Mesothelial cell of epicardium (in vitro differentiated cells): ENCODE results near the gene HSD17B3. TPM values are rescaled to one million over a fixed set of nuclear protein-coding genes. Genes with fewer than 3 reads are reported as not detected.

ENCODE experiments used
- DNase-seq, 2 experiments: peaks; one replicate each; pipeline ENCODE4 v3.0.0; 2021; ENCODE audit warnings: low spot score in 2 of 2; ENCODE audit not compliant: unreplicated experiment in 2 of 2
- H3K27ac Mint-ChIP-seq: 2 replicates; pipeline ENCODE4 v1.8.0; 2021; ENCODE audit warnings: mixed read lengths
- H3K27me3 Mint-ChIP-seq: 2 replicates; pipeline ENCODE4 v1.8.0; 2021; ENCODE audit warnings: low read depth, mixed read lengths
- H3K36me3 Mint-ChIP-seq: 2 replicates; pipeline ENCODE4 v1.8.0; 2021; ENCODE audit warnings: mixed read lengths
- H3K4me1 Mint-ChIP-seq: 2 replicates; pipeline ENCODE4 v1.8.0; 2021; ENCODE audit warnings: mixed read lengths
- H3K4me3 Mint-ChIP-seq: 2 replicates; pipeline ENCODE4 v1.8.0; 2021; ENCODE audit warnings: mild to moderate bottlenecking, moderate library complexity, mixed read lengths
- H3K9me3 Mint-ChIP-seq: 2 replicates; pipeline ENCODE4 v1.8.0; 2021; ENCODE audit warnings: mixed read lengths
- total RNA-seq: library from RNA; stranded (reverse); gene quantifications from 3 replicates; pipeline ENCODE4 v1.2.1, GENCODE V29; 2021
- TF ChIP-seq, protein P1 (sequence below): fragments of 200-600 bp; sonication (generic); IDR thresholded peaks from one replicate; pipeline ENCODE4 v1.5.0; 2021; ENCODE audit warnings: antibody characterized with exemption; ENCODE audit not compliant: unreplicated experiment

The HSD17B3 gene
- 0.75 TPM in 1 of 3 replicates, not detected in the others for total RNA-seq

DNA sequence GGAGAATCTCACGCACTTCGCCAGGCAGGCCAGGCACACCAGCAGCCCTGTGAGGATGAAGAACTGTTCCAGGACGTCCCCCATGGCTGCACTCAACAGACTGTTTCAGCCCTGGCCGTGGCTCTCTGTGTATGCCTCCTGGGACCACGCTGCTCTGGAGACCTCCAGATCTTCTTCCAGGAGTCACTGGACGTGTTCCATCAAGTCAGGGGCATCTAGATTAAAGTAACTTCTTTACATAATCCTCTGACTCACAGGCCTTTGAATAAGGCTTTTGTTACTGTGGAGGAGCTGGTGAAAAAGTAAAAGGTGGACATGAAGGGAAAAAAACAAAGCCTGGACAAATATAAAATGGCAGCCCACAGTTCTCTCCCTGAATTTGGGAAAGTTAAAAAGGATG lies at the start of gene HSD17B3:
TSS of gene HSD17B3 (minus strand) at position 156 of the 400 bp plus-strand sequence. CDS start at position 84, 72 bp downstream.
- no peak for DNase-seq
- Mint-ChIP-seq H3K27me3 (no peaks in the 10 kb centered on the region), H3K4me3 (no peak within 1 kb of the TSS), H3K9me3 (no peaks in the 10 kb centered on the region), H3K27ac (no peak within 1 kb of the TSS), H3K4me1 (peaks cover 8% of the 10 kb centered on the region), H3K36me3 (no peaks in the 10 kb centered on the region)
- TF ChIP-seq, protein P1, sequence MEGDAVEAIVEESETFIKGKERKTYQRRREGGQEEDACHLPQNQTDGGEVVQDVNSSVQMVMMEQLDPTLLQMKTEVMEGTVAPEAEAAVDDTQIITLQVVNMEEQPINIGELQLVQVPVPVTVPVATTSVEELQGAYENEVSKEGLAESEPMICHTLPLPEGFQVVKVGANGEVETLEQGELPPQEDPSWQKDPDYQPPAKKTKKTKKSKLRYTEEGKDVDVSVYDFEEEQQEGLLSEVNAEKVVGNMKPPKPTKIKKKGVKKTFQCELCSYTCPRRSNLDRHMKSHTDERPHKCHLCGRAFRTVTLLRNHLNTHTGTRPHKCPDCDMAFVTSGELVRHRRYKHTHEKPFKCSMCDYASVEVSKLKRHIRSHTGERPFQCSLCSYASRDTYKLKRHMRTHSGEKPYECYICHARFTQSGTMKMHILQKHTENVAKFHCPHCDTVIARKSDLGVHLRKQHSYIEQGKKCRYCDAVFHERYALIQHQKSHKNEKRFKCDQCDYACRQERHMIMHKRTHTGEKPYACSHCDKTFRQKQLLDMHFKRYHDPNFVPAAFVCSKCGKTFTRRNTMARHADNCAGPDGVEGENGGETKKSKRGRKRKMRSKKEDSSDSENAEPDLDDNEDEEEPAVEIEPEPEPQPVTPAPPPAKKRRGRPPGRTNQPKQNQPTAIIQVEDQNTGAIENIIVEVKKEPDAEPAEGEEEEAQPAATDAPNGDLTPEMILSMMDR: no peak

DNA sequence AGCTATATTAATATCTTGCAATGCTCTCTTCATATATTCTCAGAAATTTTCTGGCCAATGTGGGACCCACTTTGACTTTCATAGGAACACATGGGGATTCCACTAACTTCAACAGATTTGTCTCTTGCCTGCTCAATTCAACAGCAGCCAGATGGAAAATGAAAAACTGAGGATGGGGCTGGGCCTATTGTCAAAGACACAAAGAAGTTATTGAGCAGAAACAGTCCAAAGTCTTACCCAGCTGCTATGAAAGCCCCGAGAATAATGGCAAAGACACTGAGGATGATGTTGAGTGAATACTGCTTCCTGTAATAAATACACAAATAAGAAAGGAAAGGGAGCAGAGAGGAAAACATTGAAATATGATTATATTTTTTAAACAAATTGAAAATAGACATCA lies 48.9 kb upstream of the HSD17B3 start:
- H3K9me3 Mint-ChIP-seq: peaks cover 13% of the 10 kb centered on the region
- H3K4me1 Mint-ChIP-seq: no peaks in the 10 kb centered on the region
- H3K36me3 Mint-ChIP-seq: peaks cover 25% of the 10 kb centered on the region
- H3K27ac Mint-ChIP-seq: no peak overlapping the region
- DNase-seq: no peak
- H3K27me3 Mint-ChIP-seq: no peaks in the 10 kb centered on the region
- H3K4me3 Mint-ChIP-seq: no peak overlapping the region
- TF ChIP-seq, protein P1: no peak

DNA sequence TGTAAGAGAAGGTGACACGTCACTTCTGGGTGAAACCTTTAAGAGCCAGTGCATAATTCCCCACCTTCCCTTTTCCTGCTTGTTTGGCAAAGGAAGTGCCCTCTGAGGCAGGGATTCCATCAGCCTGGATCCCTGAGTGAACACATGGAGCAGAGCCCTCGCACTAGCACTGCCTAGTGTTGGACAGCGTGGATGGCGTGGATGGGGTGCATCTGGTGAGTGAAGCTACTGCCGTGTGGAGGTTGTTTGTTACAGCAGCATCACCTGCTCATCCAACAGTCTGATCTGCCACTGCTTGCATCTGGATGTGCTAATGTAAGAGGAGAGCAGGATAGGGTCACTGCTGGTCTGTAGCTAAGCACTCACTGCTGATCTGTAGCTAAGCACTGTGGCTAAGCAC lies 46.3 kb upstream of the HSD17B3 start:
- no peak for DNase-seq
- H3K4me1 Mint-ChIP-seq: peaks cover 10% of the 10 kb centered on the region
- H3K27ac Mint-ChIP-seq: no peak overlapping the region
- H3K27me3 Mint-ChIP-seq: no peaks in the 10 kb centered on the region
- peaks cover 24% of the 10 kb centered on the region for H3K36me3 Mint-ChIP-seq
- TF ChIP-seq, protein P1: no peak
- no peak overlapping the region for H3K4me3 Mint-ChIP-seq
- H3K9me3 Mint-ChIP-seq: peaks cover 13% of the 10 kb centered on the region

DNA sequence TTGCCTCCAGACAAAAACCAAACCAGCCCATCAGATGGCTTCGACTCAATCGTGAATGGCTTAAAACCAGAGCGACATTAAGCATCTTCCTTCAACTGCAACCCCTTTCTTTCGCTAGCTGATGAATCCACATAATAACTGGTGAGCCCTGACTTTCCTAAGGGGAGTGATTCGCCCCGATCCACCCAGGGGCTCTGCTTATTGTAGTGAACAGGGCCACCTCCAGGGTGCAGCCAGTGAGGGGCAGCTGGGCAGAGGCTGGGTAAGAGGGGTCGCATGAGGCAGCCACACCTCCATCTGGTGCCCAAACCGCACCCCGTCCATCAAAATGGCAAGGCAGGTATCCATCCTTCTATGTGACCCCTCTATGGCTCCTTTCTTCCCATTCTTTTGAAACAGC lies 43.6 kb upstream of the HSD17B3 start:
- Mint-ChIP-seq H3K4me3 (no peak overlapping the region), H3K9me3 (peaks cover 8% of the 10 kb centered on the region), H3K27me3 (no peaks in the 10 kb centered on the region), H3K36me3 (peaks cover 18% of the 10 kb centered on the region), H3K4me1 (peaks cover 13% of the 10 kb centered on the region), H3K27ac (no peak overlapping the region)
- TF ChIP-seq, protein P1: no peak
- no peak for DNase-seq

DNA sequence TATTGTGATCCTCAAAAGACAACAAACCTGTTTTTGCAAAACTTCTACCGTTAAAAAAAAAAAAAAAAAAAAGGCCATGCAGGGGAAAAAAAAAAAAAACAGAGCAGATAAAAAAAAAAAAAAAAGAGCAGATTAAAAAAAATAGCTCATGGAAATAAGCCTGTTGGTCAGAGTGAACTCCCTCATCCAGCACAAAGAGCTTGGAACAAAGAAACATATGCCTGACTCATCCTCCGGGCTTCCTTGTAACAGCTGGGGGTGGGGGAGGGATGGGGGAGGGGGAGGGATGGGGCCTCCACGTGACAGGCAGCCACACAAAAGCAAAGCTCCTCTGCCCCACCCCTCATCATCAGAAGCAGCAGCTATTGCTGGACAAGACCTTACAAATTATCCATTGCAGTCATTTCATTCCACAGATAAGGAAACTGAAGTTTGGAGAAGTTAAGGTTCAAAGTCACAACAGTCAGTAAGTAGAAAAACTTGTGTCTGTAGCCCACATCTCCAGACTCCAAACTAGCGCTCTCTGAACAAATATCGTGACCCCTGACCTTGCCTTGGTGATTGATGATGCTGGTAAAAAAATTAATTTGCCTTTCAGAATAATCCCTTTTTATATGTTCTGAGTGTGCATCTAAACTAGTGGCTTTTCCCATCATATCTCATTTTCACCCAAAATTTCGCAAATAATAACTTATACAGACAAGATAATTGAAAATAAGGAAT lies 42.6 kb upstream of the HSD17B3 start:
- peaks cover 18% of the 10 kb centered on the region for H3K36me3 Mint-ChIP-seq
- H3K4me3 Mint-ChIP-seq: no peak overlapping the region
- TF ChIP-seq, protein P1: no peak
- peaks cover 19% of the 10 kb centered on the region for H3K4me1 Mint-ChIP-seq
- H3K27me3 Mint-ChIP-seq: no peaks in the 10 kb centered on the region
- peaks cover 8% of the 10 kb centered on the region for H3K9me3 Mint-ChIP-seq
- DNase-seq: no peak
- H3K27ac Mint-ChIP-seq: peak overlapping the region; percentile 69
